Stimulated activated CD4-positive, alpha-beta T cell treated with anti-CD3 and anti-CD28 coated beads, Interleukin-12 subunit alpha, Interleukin-12 subunit beta, amount 100 ng/mL, for 4 hours (primary cell): ENCODE data around the gene RNF2.

Source experiments
- DNase-seq: peaks from one replicate; pipeline ENCODE4 v3.0.0-alpha.2; 2020

RNF2 gene

GRCh38 chr1:185105121-185105520 is 59.8 kb downstream of the RNF2 start:
- no peak for DNase-seq

GRCh38 chr1:185108321-185108720 is 63.0 kb downstream of the RNF2 start:
- no peak for DNase-seq

DNA sequence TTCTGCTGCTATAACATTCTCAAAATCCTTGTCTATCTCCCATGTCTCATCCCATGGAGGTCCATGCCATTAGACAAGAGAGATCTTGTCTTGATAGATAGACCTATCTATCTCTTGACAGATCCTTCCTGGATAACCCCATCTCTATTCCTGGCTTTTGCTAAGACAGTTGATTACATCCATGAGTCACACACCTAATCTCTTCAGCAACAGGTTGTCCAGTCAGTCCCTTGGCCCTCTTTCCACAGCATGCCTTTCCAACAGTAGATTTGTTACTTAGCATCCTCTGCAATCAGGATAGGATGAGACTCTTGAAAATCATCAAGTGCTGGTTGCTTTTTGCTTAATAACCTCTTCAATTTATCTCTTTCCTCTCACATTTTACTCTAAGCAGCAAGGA is 64.8 kb downstream of the RNF2 start:
- no peak for DNase-seq

GRCh38 chr1:185111873-185112272 is 66.5 kb downstream of the RNF2 start:
- DNase-seq = no peak

DNA sequence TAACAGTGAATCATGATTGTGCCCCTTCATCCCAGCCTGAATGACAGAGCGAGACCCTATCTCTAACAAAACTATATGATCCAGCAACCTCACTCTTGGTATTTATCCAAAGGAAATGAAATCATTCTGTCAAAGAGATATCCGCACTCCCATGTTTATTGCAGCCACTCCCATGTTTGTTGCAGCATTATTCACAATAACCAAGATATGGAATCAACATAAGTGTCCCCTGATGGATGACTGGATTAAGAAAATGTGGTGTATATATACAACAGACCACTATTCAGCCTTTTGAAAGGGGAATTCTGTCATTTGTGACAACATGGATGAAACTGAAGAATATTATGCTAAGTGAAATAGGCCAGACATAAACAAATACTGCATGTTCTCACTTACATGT is 67.0 kb downstream of the RNF2 start:
- no peak for DNase-seq

DNA sequence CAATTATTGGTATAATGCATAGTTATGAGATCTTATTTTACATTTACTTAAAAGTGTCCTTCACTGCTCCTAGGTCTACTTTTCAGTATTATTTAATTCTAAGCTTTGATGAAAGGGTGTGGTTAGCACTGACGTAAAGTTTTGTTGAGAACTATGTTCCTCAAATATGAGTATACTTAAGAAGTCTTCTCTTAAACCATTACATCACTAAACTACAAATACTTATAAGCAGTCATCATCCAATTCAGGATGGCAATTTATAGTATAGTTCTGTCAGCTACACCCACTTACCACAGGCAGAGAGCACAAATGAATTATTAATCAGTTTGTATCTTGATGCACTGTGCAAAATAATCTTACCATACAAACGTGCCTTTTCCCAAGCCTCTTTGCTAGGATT is 84.3 kb downstream of the RNF2 start:
- no peak for DNase-seq

- no peak for DNase-seq
These were observed 87.2 kb downstream of the RNF2 start for GRCh38 chr1:185132534-185132933.

- DNase-seq = no peak
These were observed 92.7 kb downstream of the RNF2 start for GRCh38 chr1:185137896-185138545.

DNA sequence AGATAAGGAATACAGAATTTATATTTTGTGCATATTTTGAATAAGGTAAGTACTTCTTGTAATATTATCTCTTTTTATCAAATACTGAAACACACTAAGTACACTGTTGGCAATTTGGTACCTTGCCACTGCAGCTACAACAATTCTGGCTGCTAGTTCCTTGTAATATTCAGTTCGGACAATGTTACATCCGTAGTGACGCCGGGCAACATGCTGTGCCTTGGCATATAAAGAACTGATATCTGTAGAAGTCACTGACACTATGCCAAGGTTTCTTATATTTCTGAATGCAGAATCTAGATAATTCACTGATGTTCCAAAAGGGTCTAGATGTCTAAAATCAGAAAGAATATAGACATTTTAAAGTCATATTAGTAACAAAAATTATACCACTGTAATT is 93.9 kb downstream of the RNF2 start:
- no peak for DNase-seq

- no peak for DNase-seq
These were observed 98.9 kb downstream of the RNF2 start for GRCh38 chr1:185144233-185144632.

- DNase-seq = no peak
These were observed 105.9 kb downstream of the RNF2 start for GRCh38 chr1:185151215-185151614.
